Mononuclear cell (primary cell): ENCODE data around the gene HSPG2. TPM values are rescaled to one million over a fixed set of nuclear protein-coding genes. Genes with fewer than 3 reads are reported as not detected.

Source experiments
- H3K27me3 ChIP-seq: 2 replicates; pipeline ENCODE4 v1.6.0; 2011; ENCODE audit warnings: low read length, control low read depth; ENCODE audit not compliant: insufficient read depth
- H3K4me1 ChIP-seq: 2 replicates; pipeline ENCODE4 v1.5.1; 2011; ENCODE audit warnings: mild to moderate bottlenecking, low read length, control low read depth; ENCODE audit not compliant: insufficient read depth
- H3K4me3 ChIP-seq: 2 replicates; pipeline ENCODE4 v1.5.1; 2011; ENCODE audit warnings: mild to moderate bottlenecking, low read length, moderate library complexity
- H3K9me3 ChIP-seq: 2 replicates; pipeline ENCODE4 v1.5.1; 2011; ENCODE audit warnings: low read depth, mild to moderate bottlenecking, control low read depth, low read length
- total RNA-seq: library from RNA; depleted of rRNA; stranded (reverse); fragments of >200 nt; gene quantifications from one replicate; pipeline ENCODE4 v1.2.3, GENCODE V29; 2012

Gene HSPG2
- total RNA-seq, 1 donor = 0.73 TPM

- Histone ChIP-seq H3K9me3 (no peaks in the 10 kb centered on the region), H3K4me3 (no peak overlapping the region), H3K4me1 (no peaks in the 10 kb centered on the region), H3K27me3 (no peaks in the 10 kb centered on the region)
Measured at GRCh38 chr1:21852282-21853130, 84.6 kb downstream of the HSPG2 start.

GRCh38 chr1:21851430-21852250 lies 85.5 kb downstream of the HSPG2 start:
- Histone ChIP-seq H3K27me3 (no peaks in the 10 kb centered on the region), H3K4me1 (no peaks in the 10 kb centered on the region), H3K4me3 (no peak overlapping the region), H3K9me3 (no peaks in the 10 kb centered on the region)

GRCh38 chr1:21849909-21850576 lies 87.1 kb downstream of the HSPG2 start:
- H3K4me3 ChIP-seq = no peak overlapping the region
- H3K4me1 ChIP-seq = no peaks in the 10 kb centered on the region
- no peaks in the 10 kb centered on the region for H3K9me3 ChIP-seq
- H3K27me3 ChIP-seq = no peaks in the 10 kb centered on the region

GRCh38 chr1:21848524-21849174 lies 88.5 kb downstream of the HSPG2 start:
- no peaks in the 10 kb centered on the region for H3K27me3 ChIP-seq
- H3K4me1 ChIP-seq = no peaks in the 10 kb centered on the region
- no peaks in the 10 kb centered on the region for H3K9me3 ChIP-seq
- no peak overlapping the region for H3K4me3 ChIP-seq

- no peaks in the 10 kb centered on the region for H3K9me3 ChIP-seq
- no peaks in the 10 kb centered on the region for H3K27me3 ChIP-seq
- no peak overlapping the region for H3K4me3 ChIP-seq
- H3K4me1 ChIP-seq = no peaks in the 10 kb centered on the region
Measured at GRCh38 chr1:21847223-21848205, 89.6 kb downstream of the HSPG2 start.

GRCh38 chr1:21845646-21846641 lies 91.2 kb downstream of the HSPG2 start:
- H3K27me3 ChIP-seq = no peaks in the 10 kb centered on the region
- H3K4me1 ChIP-seq = no peaks in the 10 kb centered on the region
- no peak overlapping the region for H3K4me3 ChIP-seq
- no peaks in the 10 kb centered on the region for H3K9me3 ChIP-seq

- Histone ChIP-seq H3K27me3 (no peaks in the 10 kb centered on the region), H3K4me3 (no peak overlapping the region), H3K4me1 (no peaks in the 10 kb centered on the region), H3K9me3 (no peaks in the 10 kb centered on the region)
Measured at GRCh38 chr1:21843996-21844395, 93.1 kb downstream of the HSPG2 start.

GRCh38 chr1:21843208-21843607 lies 93.9 kb downstream of the HSPG2 start:
- no peaks in the 10 kb centered on the region for H3K4me1 ChIP-seq
- H3K27me3 ChIP-seq = no peaks in the 10 kb centered on the region
- no peaks in the 10 kb centered on the region for H3K9me3 ChIP-seq

GRCh38 chr1:21842606-21843162 lies 94.4 kb downstream of the HSPG2 start:
- Histone ChIP-seq H3K4me3 (no peak overlapping the region), H3K27me3 (no peaks in the 10 kb centered on the region), H3K4me1 (no peaks in the 10 kb centered on the region), H3K9me3 (no peaks in the 10 kb centered on the region)

More at GRCh38 chr1:21843208-21843607, 93.9 kb downstream of the HSPG2 start:
- no peak overlapping the region for H3K4me3 ChIP-seq

- H3K9me3 ChIP-seq = no peaks in the 10 kb centered on the region
- no peaks in the 10 kb centered on the region for H3K27me3 ChIP-seq
- no peak overlapping the region for H3K4me3 ChIP-seq
- no peaks in the 10 kb centered on the region for H3K4me1 ChIP-seq
Measured at GRCh38 chr1:21841852-21842466, 95.2 kb downstream of the HSPG2 start.

GRCh38 chr1:21840981-21841380 lies 96.1 kb downstream of the HSPG2 start:
- H3K27me3 ChIP-seq = no peaks in the 10 kb centered on the region
- no peak overlapping the region for H3K4me3 ChIP-seq
- no peaks in the 10 kb centered on the region for H3K4me1 ChIP-seq
- no peaks in the 10 kb centered on the region for H3K9me3 ChIP-seq

- no peak overlapping the region for H3K4me3 ChIP-seq
- no peaks in the 10 kb centered on the region for H3K27me3 ChIP-seq
- no peaks in the 10 kb centered on the region for H3K4me1 ChIP-seq
- H3K9me3 ChIP-seq = no peaks in the 10 kb centered on the region
Measured at GRCh38 chr1:21839337-21840037, 97.6 kb downstream of the HSPG2 start.
